Astrocyte of the cerebellum (primary cell): Measurements from ENCODE around the gene ELL.

Experiments
- DNase-seq: peaks from one replicate; pipeline ENCODE4 v3.0.0-alpha.2; 2011; ENCODE audit warnings: low read depth
- H3K4me3 ChIP-seq: 2 replicates; pipeline ENCODE4 v1.5.1; 2011; ENCODE audit warnings: mild to moderate bottlenecking, low read depth, low read length, moderate library complexity
- CTCF ChIP-seq: IDR thresholded peaks from 2 replicates; pipeline ENCODE4 v1.5.1; 2012; ENCODE audit warnings: low read length, low read depth, moderate library complexity, mild to moderate bottlenecking; ENCODE audit errors: missing control alignments
- in situ Hi-C: cut with HindIII; loops from 2 replicates; pipeline ENCODE4 v1.10.0; 2017; ENCODE audit warnings: low sequenced_read_pairs

Gene ELL

GRCh38 chr19:18442941-18443340 is 78.9 kb downstream of the ELL start:
- no peak overlapping the region for H3K4me3 ChIP-seq
- DNase-seq, result no peak
- no peak for TF ChIP-seq CTCF
- in situ Hi-C loops, result no loop called here

GRCh38 chr19:18441804-18442788 is 79.8 kb downstream of the ELL start:
- in situ Hi-C loops, result no loop called here
- no peak for DNase-seq
- no peak overlapping the region for H3K4me3 ChIP-seq
- no peak for TF ChIP-seq CTCF

GRCh38 chr19:18440936-18441803 is 80.7 kb downstream of the ELL start:
- TF ChIP-seq CTCF, result no peak
- no peak for DNase-seq
- no peak overlapping the region for H3K4me3 ChIP-seq
- in situ Hi-C loops, result no loop called here

- no peak overlapping the region for H3K4me3 ChIP-seq
- in situ Hi-C loops, result no loop called here
- TF ChIP-seq CTCF, result peak; percentile 6
- DNase-seq, result no peak
These were observed 81.4 kb downstream of the ELL start for GRCh38 chr19:18440415-18440877.

GRCh38 chr19:18439910-18440237 is 82.0 kb downstream of the ELL start:
- in situ Hi-C loops, result no loop called here
- no peak overlapping the region for H3K4me3 ChIP-seq
- TF ChIP-seq CTCF, result no peak
- no peak for DNase-seq
